ES-I3 (cell line): ENCODE data around the gene DUSP12.

Experiments
- H3K36me3 ChIP-seq: 2 replicates; pipeline ENCODE4 v1.6.1; 2013; ENCODE audit warnings: mild to moderate bottlenecking, low read length, control low read depth, moderate library complexity; ENCODE audit not compliant: insufficient read depth
- H3K4me1 ChIP-seq: 2 replicates; pipeline ENCODE4 v1.6.1; 2013; ENCODE audit warnings: mild to moderate bottlenecking, control low read depth, low read length; ENCODE audit not compliant: insufficient read depth
- H3K9ac ChIP-seq: 2 replicates; pipeline ENCODE4 v1.6.1; 2013; ENCODE audit warnings: low read depth, mild to moderate bottlenecking, low read length, moderate library complexity
- H3K9me3 ChIP-seq: 2 replicates; pipeline ENCODE4 v1.6.1; 2013; ENCODE audit warnings: mild to moderate bottlenecking, low read length, moderate library complexity; ENCODE audit not compliant: control insufficient read depth, insufficient read depth

The DUSP12 gene

GRCh38 chr1:161749509-161750407 lies at the start of gene DUSP12:
Gene DUSP12 (plus strand): TSS chr1:161749786. CDS start chr1:161749802, 16 bp downstream.
- H3K9ac ChIP-seq = peak within 1 kb of the TSS; percentile 92
- peaks cover 8% of the 10 kb centered on the region for H3K36me3 ChIP-seq
- no peaks in the 10 kb centered on the region for H3K4me1 ChIP-seq
- H3K9me3 ChIP-seq = no peaks in the 10 kb centered on the region

GRCh38 chr1:161702250-161702649 lies 47.3 kb upstream of the DUSP12 start:
- no peak overlapping the region for H3K9ac ChIP-seq
- no peaks in the 10 kb centered on the region for H3K4me1 ChIP-seq
- no peaks in the 10 kb centered on the region for H3K36me3 ChIP-seq
- no peaks in the 10 kb centered on the region for H3K9me3 ChIP-seq

GRCh38 chr1:161705537-161705936 lies 44.0 kb upstream of the DUSP12 start:
- H3K4me1 ChIP-seq = no peaks in the 10 kb centered on the region
- H3K9me3 ChIP-seq = no peaks in the 10 kb centered on the region
- H3K36me3 ChIP-seq = no peaks in the 10 kb centered on the region
- H3K9ac ChIP-seq = no peak overlapping the region

- Histone ChIP-seq H3K9ac (no peak overlapping the region), H3K36me3 (no peaks in the 10 kb centered on the region), H3K9me3 (no peaks in the 10 kb centered on the region), H3K4me1 (no peaks in the 10 kb centered on the region)
These were observed 43.5 kb upstream of the DUSP12 start for GRCh38 chr1:161706113-161706481.

- Histone ChIP-seq H3K9me3 (no peaks in the 10 kb centered on the region), H3K36me3 (no peaks in the 10 kb centered on the region), H3K4me1 (no peaks in the 10 kb centered on the region), H3K9ac (no peak within 1 kb of the TSS)
These were observed 42.9 kb upstream of the DUSP12 start, which contains the start of gene FCRLA for GRCh38 chr1:161706482-161707347. Gene FCRLA (plus strand): TSS chr1:161707229. CDS start chr1:161707265, 36 bp downstream.

- no peak overlapping the region for H3K9ac ChIP-seq
- no peaks in the 10 kb centered on the region for H3K9me3 ChIP-seq
- no peaks in the 10 kb centered on the region for H3K4me1 ChIP-seq
- no peaks in the 10 kb centered on the region for H3K36me3 ChIP-seq
These were observed 42.1 kb upstream of the DUSP12 start for GRCh38 chr1:161707503-161707902.

- Histone ChIP-seq H3K9me3 (no peaks in the 10 kb centered on the region), H3K36me3 (no peaks in the 10 kb centered on the region), H3K9ac (no peak overlapping the region), H3K4me1 (no peaks in the 10 kb centered on the region)
These were observed 40.2 kb upstream of the DUSP12 start for GRCh38 chr1:161709373-161709772.

- Histone ChIP-seq H3K9me3 (no peaks in the 10 kb centered on the region), H3K9ac (no peak overlapping the region), H3K36me3 (no peaks in the 10 kb centered on the region), H3K4me1 (no peaks in the 10 kb centered on the region)
These were observed 39.0 kb upstream of the DUSP12 start for GRCh38 chr1:161710560-161710959.

GRCh38 chr1:161718559-161719324 lies 30.8 kb upstream of the DUSP12 start:
- Histone ChIP-seq H3K9ac (no peak overlapping the region), H3K36me3 (no peaks in the 10 kb centered on the region), H3K9me3 (no peaks in the 10 kb centered on the region; the same call in 1 of the 2 replicates), H3K4me1 (no peaks in the 10 kb centered on the region)

- Histone ChIP-seq H3K36me3 (no peaks in the 10 kb centered on the region), H3K9me3 (no peaks in the 10 kb centered on the region; the same call in 1 of the 2 replicates), H3K4me1 (no peaks in the 10 kb centered on the region), H3K9ac (no peak overlapping the region)
These were observed 30.3 kb upstream of the DUSP12 start for GRCh38 chr1:161719325-161719611.

- no peaks in the 10 kb centered on the region for H3K4me1 ChIP-seq
- no peak overlapping the region for H3K9ac ChIP-seq
- no peaks in the 10 kb centered on the region for H3K36me3 ChIP-seq
- no peaks in the 10 kb centered on the region; the same call in 1 of the 2 replicates for H3K9me3 ChIP-seq
These were observed 29.2 kb upstream of the DUSP12 start for GRCh38 chr1:161720422-161720821.

- Histone ChIP-seq H3K9ac (no peak within 1 kb of the TSS), H3K4me1 (no peaks in the 10 kb centered on the region), H3K36me3 (no peaks in the 10 kb centered on the region)
These were observed 28.4 kb upstream of the DUSP12 start, which contains the start of gene FCRLB for GRCh38 chr1:161720956-161721737. Gene FCRLB (plus strand): TSS chr1:161721544. CDS start chr1:161722673, 1,129 bp downstream.

GRCh38 chr1:161721738-161722343 lies 27.7 kb upstream of the DUSP12 start:
- Histone ChIP-seq H3K36me3 (no peaks in the 10 kb centered on the region), H3K4me1 (no peaks in the 10 kb centered on the region), H3K9me3 (no peaks in the 10 kb centered on the region), H3K9ac (no peak overlapping the region)

More at GRCh38 chr1:161720956-161721737, 28.4 kb upstream of the DUSP12 start, which contains the start of gene FCRLB:
- H3K9me3 ChIP-seq = no peaks in the 10 kb centered on the region; the same call in 1 of the 2 replicates
